Neuronal stem cell (in vitro differentiated cells): Measurements from ENCODE around the gene SIAH2.

Experiments
- DNase-seq: peaks from one replicate; pipeline ENCODE4 v3.0.0-alpha.2; 2013; ENCODE audit warnings: low spot score
- H2AFZ ChIP-seq: one replicate; pipeline ENCODE4 v1.6.1; 2013; ENCODE audit warnings: mild to moderate bottlenecking, low read length, inconsistent platforms
- H2AK5ac ChIP-seq: 2 replicates; pipeline ENCODE4 v1.6.1; 2013; ENCODE audit warnings: low read depth, mild to moderate bottlenecking, inconsistent platforms, low read length, moderate library complexity, mixed read lengths
- H2BK120ac ChIP-seq: 2 replicates; pipeline ENCODE4 v1.6.1; 2013; ENCODE audit warnings: low read depth, mild to moderate bottlenecking, inconsistent platforms, low read length, moderate library complexity, mixed read lengths
- H2BK12ac ChIP-seq: one replicate; pipeline ENCODE4 v1.6.1; 2013; ENCODE audit warnings: low read length, inconsistent platforms
- H2BK15ac ChIP-seq: 2 replicates; pipeline ENCODE4 v1.6.1; 2013; ENCODE audit warnings: mild to moderate bottlenecking, low read length, inconsistent platforms, mixed read lengths
- H2BK5ac ChIP-seq: one replicate; pipeline ENCODE4 v1.6.1; 2013; ENCODE audit warnings: inconsistent platforms, mild to moderate bottlenecking, low read length, moderate library complexity
- H3K14ac ChIP-seq: one replicate; pipeline ENCODE4 v1.6.1; 2013; ENCODE audit warnings: low read length, inconsistent platforms
- H3K18ac ChIP-seq: 2 replicates; pipeline ENCODE4 v1.6.1; 2013; ENCODE audit warnings: low read length, inconsistent platforms
- H3K23ac ChIP-seq: 2 replicates; pipeline ENCODE4 v1.6.1; 2013; ENCODE audit warnings: low read depth, mild to moderate bottlenecking, mixed read lengths, low read length, inconsistent platforms; ENCODE audit not compliant: poor library complexity
- H3K27ac ChIP-seq: replicated peaks from 3 replicates; pipeline ENCODE4 v1.5.1; 2013; ENCODE audit warnings: low read length, inconsistent platforms
- H3K27me3 ChIP-seq, 3 experiments: 2 replicates each; pipeline ENCODE4 v1.6.1; 2013; ENCODE audit warnings: low read length in 3 of 3, mild to moderate bottlenecking in 2 of 3, inconsistent platforms in 1 of 3, low read depth in 1 of 3, mixed read lengths in 1 of 3, moderate library complexity in 1 of 3; ENCODE audit not compliant: control insufficient read depth in 3 of 3, insufficient read depth in 3 of 3
- H3K36me3 ChIP-seq, 2 donors: replicated peaks in 1 of 2; 2 replicates each; pipeline ENCODE4 v1.6.1; 2013; ENCODE audit warnings: low read length in 2 of 2; ENCODE audit not compliant: control insufficient read depth in 2 of 2, insufficient read depth in 2 of 2
- H3K4ac ChIP-seq: 2 replicates; pipeline ENCODE4 v1.6.1; 2013; ENCODE audit warnings: inconsistent platforms, mild to moderate bottlenecking, low read length, moderate library complexity
- H3K4me1 ChIP-seq, 2 donors: 1 replicate in 1 of 2; 2 replicates in 1 of 2; pipeline ENCODE4 v1.6.1; 2013; ENCODE audit warnings: low read length in 2 of 2, low read depth in 1 of 2; ENCODE audit not compliant: control insufficient read depth in 2 of 2, insufficient read depth in 1 of 2
- H3K4me2 ChIP-seq: one replicate; pipeline ENCODE4 v1.6.1; 2013; ENCODE audit warnings: mild to moderate bottlenecking, low read length, inconsistent platforms; ENCODE audit not compliant: insufficient read depth, poor library complexity, severe bottlenecking
- H3K4me3 ChIP-seq, 2 donors: 2 replicates each; pipeline ENCODE4 v1.5.1; 2013; ENCODE audit warnings: low read length in 2 of 2, mild to moderate bottlenecking in 2 of 2, inconsistent platforms in 1 of 2, moderate library complexity in 1 of 2
- H3K79me1 ChIP-seq: one replicate; pipeline ENCODE4 v1.6.1; 2013; ENCODE audit warnings: low read depth, mild to moderate bottlenecking, inconsistent platforms, low read length, moderate library complexity
- H3K9ac ChIP-seq: one replicate; pipeline ENCODE4 v1.6.1; 2013; ENCODE audit warnings: mild to moderate bottlenecking, low read depth, low read length, inconsistent platforms; ENCODE audit not compliant: poor library complexity
- H3K9me3 ChIP-seq, 2 donors: replicated peaks in 1 of 2; 2 replicates each; pipeline versions ENCODE3 to v1.6.1; 2013; ENCODE audit warnings: low read length in 2 of 2, mild to moderate bottlenecking in 2 of 2, inconsistent platforms in 1 of 2, low read depth in 1 of 2, mixed read lengths in 1 of 2, moderate library complexity in 1 of 2; ENCODE audit not compliant: control insufficient read depth in 2 of 2, insufficient read depth in 1 of 2
- H4K8ac ChIP-seq: one replicate; pipeline ENCODE4 v1.6.1; 2013; ENCODE audit warnings: low read depth, mild to moderate bottlenecking, inconsistent platforms, low read length, moderate library complexity
- H4K91ac ChIP-seq: one replicate; pipeline ENCODE4 v1.6.1; 2013; ENCODE audit warnings: low read length, low read depth, mild to moderate bottlenecking, inconsistent platforms; ENCODE audit not compliant: poor library complexity
- WGBS, 2 donors: extraction: QIAGEN DNeasy Blood & Tissue Kit; methylation state at CpG; one replicate each; pipeline ENCODE4 v1.1.7; 2013; ENCODE audit warnings: missing lambda C conversion rate in 2 of 2, mixed read lengths in 1 of 2; ENCODE audit not compliant: insufficient read length in 2 of 2, insufficient replicate concordance in 1 of 2; ENCODE audit errors: extremely low coverage in 2 of 2; 5-methylcytosine and 5-hydroxymethylcytosine counted together

Gene SIAH2

DNA sequence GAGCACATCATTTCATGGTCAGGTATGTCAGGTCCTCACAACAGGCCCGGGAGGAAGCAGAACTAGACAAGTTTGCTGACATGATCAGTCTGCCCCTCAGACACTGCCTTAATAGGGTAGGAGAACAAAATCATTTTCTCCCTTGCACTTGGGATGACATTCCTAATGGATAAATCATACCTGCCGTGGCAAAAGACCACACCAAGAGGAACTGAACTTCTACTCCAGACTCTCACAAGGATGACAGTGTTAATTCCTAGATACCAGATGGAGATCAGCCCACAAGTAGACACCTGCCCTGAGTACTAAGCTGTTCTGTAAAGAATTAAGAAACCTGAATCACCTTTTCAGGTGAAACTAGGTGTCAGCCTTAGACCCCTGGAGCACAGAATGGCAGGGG is 19.5 kb downstream of the SIAH2 start:
- Histone ChIP-seq H3K9ac (no peak overlapping the region), H3K27ac (no peak overlapping the region), H2BK15ac (no peak overlapping the region), H3K79me1 (no peaks in the 10 kb centered on the region), H2BK12ac (no peak overlapping the region), H3K4ac (no peak overlapping the region), H4K8ac (no peak overlapping the region), H3K9me3 (no peaks in the 10 kb centered on the region), H3K4me1 (peaks cover 2 to 3% of the 10 kb centered on the region in 2 donors), H4K91ac (no peak overlapping the region), H3K4me2 (no peak overlapping the region), H3K27me3 (no peaks in the 10 kb centered on the region), H3K23ac (no peak overlapping the region), H3K14ac (no peak overlapping the region), H3K18ac (no peak overlapping the region), H3K36me3 (peaks cover 2 to 7% of the 10 kb centered on the region in 2 donors), H2BK120ac (no peak overlapping the region), H2BK5ac (no peak overlapping the region), H3K4me3 (no peak overlapping the region), H2AFZ (no peak overlapping the region), H2AK5ac (no peak overlapping the region)
- DNase-seq = no peak
- no CpG with 5 or more reads among the region's 2 CpGs for WGBS, 2 donors

GRCh38 chr3:150742679-150743078 is 20.3 kb downstream of the SIAH2 start:
- H2BK5ac ChIP-seq = no peak overlapping the region
- H3K4ac ChIP-seq = no peak overlapping the region
- no peak overlapping the region for H3K27ac ChIP-seq
- no peak overlapping the region for H2AFZ ChIP-seq
- no peaks in the 10 kb centered on the region for H3K27me3 ChIP-seq
- H3K4me2 ChIP-seq = no peak overlapping the region
- no peak overlapping the region for H2BK120ac ChIP-seq
- H3K14ac ChIP-seq = no peak overlapping the region
- no peak overlapping the region for H2BK15ac ChIP-seq
- H3K79me1 ChIP-seq = no peaks in the 10 kb centered on the region
- H4K8ac ChIP-seq = no peak overlapping the region
- no peak overlapping the region for H3K4me3 ChIP-seq
- H3K23ac ChIP-seq = no peak overlapping the region
- H3K36me3 ChIP-seq = peaks cover 2 to 7% of the 10 kb centered on the region in 2 donors
- H3K9ac ChIP-seq = no peak overlapping the region
- H2BK12ac ChIP-seq = no peak overlapping the region
- no peak for DNase-seq
- H2AK5ac ChIP-seq = no peak overlapping the region
- H4K91ac ChIP-seq = no peak overlapping the region
- H3K9me3 ChIP-seq = no peaks in the 10 kb centered on the region
- H3K18ac ChIP-seq = no peak overlapping the region
- no CpG with 5 or more reads among the region's 4 CpGs for WGBS, 2 donors
- peaks cover 2 to 3% of the 10 kb centered on the region in 2 donors for H3K4me1 ChIP-seq

GRCh38 chr3:150742141-150742523 is 20.8 kb downstream of the SIAH2 start:
- Histone ChIP-seq H3K4me3 (no peak overlapping the region), H3K9me3 (no peaks in the 10 kb centered on the region), H2BK15ac (no peak overlapping the region), H3K18ac (no peak overlapping the region), H3K4ac (no peak overlapping the region), H2AK5ac (no peak overlapping the region), H3K27ac (no peak overlapping the region), H3K14ac (no peak overlapping the region), H3K36me3 (peaks cover 2 to 7% of the 10 kb centered on the region in 2 donors), H3K4me1 (peaks cover 2 to 3% of the 10 kb centered on the region in 2 donors), H2BK120ac (no peak overlapping the region), H2BK12ac (no peak overlapping the region), H4K91ac (no peak overlapping the region), H4K8ac (no peak overlapping the region), H2BK5ac (no peak overlapping the region), H3K4me2 (no peak overlapping the region), H3K23ac (no peak overlapping the region), H3K9ac (no peak overlapping the region), H3K79me1 (no peaks in the 10 kb centered on the region), H3K27me3 (no peaks in the 10 kb centered on the region), H2AFZ (no peak overlapping the region)
- DNase-seq = no peak
- WGBS, 2 donors = no CpG with 5 or more reads among the region's 15 CpGs

DNA sequence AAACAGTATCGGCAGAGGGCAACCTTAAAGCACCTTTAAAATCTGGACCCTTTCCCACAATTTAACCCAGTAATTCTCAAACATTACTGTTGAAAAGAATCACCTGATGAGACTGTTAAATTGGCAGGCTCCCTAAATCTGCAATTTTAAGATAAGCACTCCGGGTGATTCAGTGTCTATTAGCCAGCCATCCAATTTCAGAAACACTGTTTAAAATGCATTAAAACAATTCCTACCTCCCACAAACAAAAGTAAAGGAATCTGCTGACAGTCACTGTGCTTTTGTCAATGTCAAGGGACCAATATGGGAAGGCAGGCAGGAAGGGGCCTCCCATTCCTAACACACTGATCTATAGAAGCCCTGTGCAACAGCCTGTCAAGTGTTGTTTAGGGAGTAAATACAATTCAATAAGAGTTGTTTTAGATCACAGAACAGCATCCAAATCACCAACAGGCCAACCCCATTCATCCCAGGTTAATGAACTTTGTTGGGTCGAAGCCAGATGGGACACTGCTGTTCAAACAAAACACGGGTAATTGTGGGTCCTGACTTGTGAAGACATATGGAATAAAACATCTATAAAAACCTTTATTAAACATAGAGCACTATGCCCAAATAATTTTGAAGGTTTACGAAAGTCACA is 21.4 kb downstream of the SIAH2 start:
- Histone ChIP-seq H3K27ac (no peak overlapping the region), H3K23ac (no peak overlapping the region), H2BK5ac (no peak overlapping the region), H3K27me3 (no peaks in the 10 kb centered on the region), H3K4ac (no peak overlapping the region), H2BK120ac (no peak overlapping the region), H2BK12ac (no peak overlapping the region), H3K9me3 (no peaks in the 10 kb centered on the region), H3K4me1 (peaks cover 2 to 3% of the 10 kb centered on the region in 2 donors), H4K91ac (no peak overlapping the region), H3K4me2 (no peak overlapping the region), H3K18ac (no peak overlapping the region), H3K4me3 (no peak overlapping the region), H3K9ac (no peak overlapping the region), H4K8ac (no peak overlapping the region), H3K14ac (no peak overlapping the region), H3K79me1 (no peaks in the 10 kb centered on the region), H3K36me3 (peaks cover 2 to 7% of the 10 kb centered on the region in 2 donors), H2AFZ (no peak overlapping the region), H2AK5ac (no peak overlapping the region), H2BK15ac (no peak overlapping the region)
- WGBS, 2 donors = no CpG with 5 or more reads among the region's 5 CpGs
- no peak for DNase-seq
